GM10248 (cell line): ENCODE results near the gene MZF1.
A peak's percentile ranks its signal among the peaks of the same experiment; 100 is the strongest.

Experiments used
- CTCF ChIA-PET: fragments of 300-600 bp; sonication (Branson Sonifier 250); formaldehyde crosslinking; extraction: SDS; loops from one replicate; lab custom pipeline; 2021; ENCODE audit warnings: antibody characterized with exemption; lab: Yijun Ruan, JAX
- POLR2A ChIA-PET: fragments of 350-650 bp; sonication (Branson Sonifier 250); formaldehyde crosslinking; extraction: SDS; loops from one replicate; lab custom pipeline; 2020; ENCODE audit warnings: antibody characterized with exemption; lab: Yijun Ruan, JAX
- DNase-seq: peaks from one replicate; pipeline ENCODE4 v3.0.0; 2012; ENCODE audit errors: extremely low spot score
- CTCF ChIP-seq: IDR thresholded peaks from 2 replicates; pipeline ENCODE4 v1.5.1; 2012; ENCODE audit warnings: mild to moderate bottlenecking, low read depth; ENCODE audit errors: extremely low read depth, missing control alignments, control extremely low read depth

Gene MZF1

GRCh38 chr19:58569191-58569942 lies 3.8 kb downstream of the MZF1 start:
- TF ChIP-seq CTCF, result no peak
- ChIA-PET POLR2A (no interaction called here), CTCF (interaction anchor here (1.7 to 1.8 kb wide), 2 partner anchors 12 to 55 kb away, joined by 5 to 7 read pairs; no protein-coding TSS in a partner anchor)
- no peak for DNase-seq

GRCh38 chr19:58568453-58569130 lies 4.5 kb downstream of the MZF1 start:
- DNase-seq, result no peak
- TF ChIP-seq CTCF, result no peak
- ChIA-PET CTCF (interaction anchor here (1.7 to 1.8 kb wide), 2 partner anchors 12 to 55 kb away, joined by 5 to 7 read pairs; no protein-coding TSS in a partner anchor), POLR2A (no interaction called here)

GRCh38 chr19:58566989-58567388 lies 6.1 kb downstream of the MZF1 start:
- POLR2A ChIA-PET, result interaction anchor here (0.9 kb wide), 1 partner anchor 12 kb away, joined by 3 read pairs; the partner anchor contains the start of gene CHMP2A
- DNase-seq, result no peak
- CTCF ChIA-PET, result interaction anchor here (1.0 to 1.3 kb wide), 2 partner anchors 15 to 53 kb away, joined by 3 to 4 read pairs; no protein-coding TSS in a partner anchor
- TF ChIP-seq CTCF, result no peak

GRCh38 chr19:58563823-58564222 lies 9.3 kb downstream of the MZF1 start:
- no peak for TF ChIP-seq CTCF
- ChIA-PET CTCF (no interaction called here), POLR2A (no interaction called here)

GRCh38 chr19:58563034-58563573 lies 10.0 kb downstream of the MZF1 start:
- ChIA-PET CTCF (interaction anchor here (1.4 to 1.8 kb wide), 2 partner anchors 18 to 49 kb away, joined by 3 to 9 read pairs; no protein-coding TSS in a partner anchor), POLR2A (interaction anchor here (0.6 kb wide), 1 partner anchor 27 kb away, joined by 5 read pairs; no protein-coding TSS in a partner anchor)
- peak; percentile 62 for DNase-seq
- TF ChIP-seq CTCF, result no peak

More at GRCh38 chr19:58563823-58564222, 9.3 kb downstream of the MZF1 start:
- DNase-seq, result no peak
